Activated CD4-positive, alpha-beta T cell treated with anti-CD3 and anti-CD28 coated beads, Interleukin-2, amount 50 U/mL, for 4 hours (primary cell): ENCODE measurements around the gene NFIX.

Experiments
- DNase-seq, 2 experiments: peaks; one replicate each; pipeline ENCODE4 v3.0.0-alpha.2; 2020

Gene NFIX

DNA sequence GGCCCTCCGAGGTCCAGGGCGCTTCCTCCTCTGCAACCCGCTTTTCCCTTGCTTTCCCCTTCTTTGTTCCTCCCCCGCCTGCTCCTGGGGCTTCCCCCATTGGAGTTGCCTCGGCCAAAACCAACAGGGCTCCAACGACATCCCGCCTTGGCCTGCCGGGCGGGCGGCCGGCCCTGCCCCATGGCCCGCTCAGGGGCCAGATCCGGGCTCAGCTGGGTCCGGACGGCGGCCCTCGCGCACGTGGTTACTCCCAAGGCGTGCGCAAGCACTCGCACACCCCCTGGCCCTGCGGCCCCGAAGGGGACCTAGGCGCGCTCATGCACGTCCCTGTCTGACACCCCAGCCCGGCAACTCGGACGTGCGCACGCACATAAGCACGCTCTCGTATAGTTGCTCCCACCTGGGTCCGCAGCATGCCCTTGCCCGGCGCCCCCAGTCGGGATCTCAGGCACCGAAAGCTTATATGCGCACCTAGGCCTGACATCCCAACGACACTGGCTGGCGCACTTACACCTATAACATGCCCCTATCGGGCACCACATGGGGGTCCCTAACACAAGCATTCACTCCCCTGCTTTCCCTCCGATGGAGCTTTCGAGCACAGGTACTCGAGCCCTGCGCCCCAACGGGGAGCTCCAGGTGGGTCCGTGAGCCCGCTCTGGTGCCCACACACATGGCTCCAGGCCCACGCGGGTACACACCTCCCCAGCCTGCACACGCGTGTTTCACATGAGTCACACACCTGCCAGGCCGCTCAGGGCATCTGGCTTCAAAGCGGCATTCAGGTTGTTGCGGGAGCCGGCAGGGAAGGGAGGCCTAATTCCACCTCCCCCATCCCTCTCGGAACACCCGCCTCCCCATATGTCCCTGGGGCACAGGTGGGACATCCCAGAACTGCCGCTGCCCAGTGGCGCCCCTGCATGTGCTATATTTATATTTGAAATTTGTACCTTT, 15.0 kb downstream of the NFIX start:
- no peak for DNase-seq

DNA sequence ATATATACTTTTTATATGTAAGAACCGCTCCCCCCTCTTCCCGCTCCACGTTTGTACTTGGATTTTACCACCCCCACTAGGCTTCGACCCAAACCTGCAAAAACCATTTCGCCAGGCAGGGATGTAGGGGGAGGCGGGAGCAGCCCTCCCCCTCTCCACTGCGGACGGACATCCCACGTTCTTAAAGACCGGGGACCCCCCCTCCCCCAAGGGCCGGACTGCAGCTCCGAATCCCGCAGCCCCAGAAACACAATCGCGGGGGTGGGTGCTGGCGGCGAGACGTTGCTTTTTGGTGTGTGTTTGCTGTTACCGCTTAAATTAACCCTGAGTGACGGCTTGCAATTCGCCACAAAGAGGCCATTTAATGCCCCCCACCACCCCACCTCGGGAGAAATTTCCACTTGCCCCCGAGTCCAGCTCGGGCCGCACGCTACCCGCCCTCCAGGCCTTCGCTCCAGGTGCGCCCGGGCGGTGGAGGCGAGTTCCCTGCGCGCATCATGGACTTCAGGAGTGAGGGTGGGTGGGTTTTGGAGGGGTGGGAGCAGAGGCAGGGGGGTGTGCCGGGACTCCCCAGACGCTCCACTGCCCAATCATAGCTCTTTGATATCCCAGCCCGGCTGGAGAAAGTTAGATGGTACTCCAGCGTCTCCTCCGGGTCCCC, 15.8 kb downstream of the NFIX start:
- DNase-seq = no peak

DNA sequence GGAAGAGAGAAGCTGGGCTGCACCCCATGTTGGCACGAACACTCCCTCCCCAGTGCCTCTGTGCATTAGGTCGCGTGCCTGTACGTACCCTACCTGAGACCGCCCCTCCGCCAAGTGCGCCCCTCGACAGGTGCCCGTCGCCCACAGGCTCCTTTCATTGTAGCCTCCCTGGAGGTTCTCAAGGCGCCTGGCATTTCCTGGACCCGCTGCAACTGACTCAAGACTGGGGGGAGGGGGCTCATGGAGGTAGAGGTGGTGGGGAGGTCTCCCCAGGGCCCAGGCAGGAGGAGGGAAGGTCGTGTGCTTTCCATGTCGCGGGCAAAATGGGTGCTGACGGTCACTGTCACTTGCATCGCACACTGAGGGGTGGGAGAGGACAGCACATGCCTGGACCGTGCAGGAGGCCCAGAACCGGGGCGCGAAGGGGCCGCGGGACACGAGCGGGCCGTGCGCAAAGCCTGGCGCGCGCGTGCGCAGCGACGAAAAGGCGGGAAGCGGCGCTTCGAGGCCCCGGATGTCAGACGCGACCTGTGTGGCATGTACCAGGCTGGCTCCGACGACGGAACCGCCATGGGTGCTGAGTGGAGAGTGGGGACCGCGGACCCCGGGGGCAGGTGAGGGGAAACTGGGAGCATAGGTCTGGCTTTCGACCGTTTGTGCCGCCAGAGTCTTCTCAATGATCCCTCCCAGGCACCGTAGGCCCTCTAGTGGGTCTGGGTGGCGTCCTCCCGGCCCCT, 16.5 kb downstream of the NFIX start:
- DNase-seq = no peak

DNA sequence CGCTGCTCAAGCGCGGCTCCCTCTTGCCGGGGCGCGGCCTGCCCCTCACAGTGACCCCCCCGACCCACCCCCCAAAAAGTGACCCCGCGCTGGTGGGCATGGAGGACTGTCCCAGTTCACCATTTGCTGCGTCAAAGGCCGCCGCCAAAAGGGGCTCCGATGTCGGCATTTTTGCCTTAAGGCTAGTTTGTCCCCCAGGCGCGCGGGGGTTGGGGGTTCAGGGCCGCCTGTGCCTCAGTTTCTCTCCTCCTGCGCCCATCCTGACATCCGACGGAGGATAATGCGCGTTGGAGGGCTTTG, 17.1 kb downstream of the NFIX start:
- DNase-seq = no peak

DNA sequence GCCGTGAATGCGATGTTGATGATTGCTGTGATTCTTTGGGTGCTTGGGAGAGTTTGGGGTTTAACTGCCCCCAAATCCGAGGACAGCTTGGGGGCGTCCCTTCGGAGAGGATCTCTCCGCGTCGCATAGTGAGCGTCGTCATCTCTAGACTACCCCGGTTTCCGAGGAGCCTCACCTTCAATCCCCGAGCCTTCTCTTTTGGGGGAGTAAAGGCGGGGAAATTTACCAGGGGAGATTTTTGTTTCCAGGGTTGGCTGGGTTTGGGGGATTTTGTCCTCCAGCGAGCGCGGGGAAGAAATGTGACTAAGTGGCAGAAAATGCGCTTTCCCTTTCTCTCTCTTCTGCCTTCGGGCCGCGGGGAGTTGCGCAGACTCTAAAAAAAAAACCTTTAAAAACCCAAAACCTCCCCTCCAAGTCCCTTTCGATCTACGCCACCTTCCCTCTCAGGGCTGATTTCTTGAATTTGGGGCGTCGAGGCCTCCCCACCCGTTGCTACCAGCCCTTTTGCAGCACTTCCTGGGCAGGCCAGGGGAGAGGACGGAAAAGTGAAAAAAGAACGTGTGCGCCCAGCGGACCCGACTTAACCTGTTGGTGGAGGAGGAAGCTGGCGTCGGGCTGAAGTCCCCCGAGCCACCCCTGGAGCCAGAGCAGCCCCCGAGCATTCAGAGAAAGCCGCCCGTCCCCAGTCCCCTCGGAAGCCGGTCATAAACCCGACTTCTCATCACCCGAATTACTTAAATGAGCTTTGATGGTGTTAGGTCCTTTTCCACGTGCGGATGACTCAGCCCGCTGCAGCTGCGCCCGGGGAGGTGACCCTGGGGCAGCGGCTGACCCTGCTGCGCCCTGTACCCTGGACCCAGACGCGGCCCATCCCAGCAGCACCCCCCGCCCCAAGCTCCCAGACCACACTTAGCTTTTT, 17.7 kb downstream of the NFIX start:
- no peak for DNase-seq

DNA sequence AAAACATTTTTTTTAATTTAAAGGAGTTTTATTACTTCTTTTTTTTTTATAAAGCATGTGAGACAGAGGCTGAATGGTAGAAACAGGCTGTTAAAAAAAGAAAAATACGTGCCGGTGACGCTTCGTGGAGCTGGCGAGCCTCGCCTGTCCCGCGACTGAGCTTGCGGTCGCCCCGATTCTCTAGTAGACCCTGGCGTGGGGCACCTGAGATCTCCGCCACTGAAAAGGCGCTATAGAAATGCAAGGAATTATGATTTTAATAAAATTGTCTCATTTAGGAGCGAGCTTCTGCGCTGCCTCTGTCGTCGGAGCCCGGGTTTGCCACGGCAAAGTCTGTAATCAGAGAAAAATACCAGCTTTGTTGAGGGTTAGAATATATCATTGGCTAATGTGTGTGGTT, 18.4 kb downstream of the NFIX start:
- no peak for DNase-seq

DNA sequence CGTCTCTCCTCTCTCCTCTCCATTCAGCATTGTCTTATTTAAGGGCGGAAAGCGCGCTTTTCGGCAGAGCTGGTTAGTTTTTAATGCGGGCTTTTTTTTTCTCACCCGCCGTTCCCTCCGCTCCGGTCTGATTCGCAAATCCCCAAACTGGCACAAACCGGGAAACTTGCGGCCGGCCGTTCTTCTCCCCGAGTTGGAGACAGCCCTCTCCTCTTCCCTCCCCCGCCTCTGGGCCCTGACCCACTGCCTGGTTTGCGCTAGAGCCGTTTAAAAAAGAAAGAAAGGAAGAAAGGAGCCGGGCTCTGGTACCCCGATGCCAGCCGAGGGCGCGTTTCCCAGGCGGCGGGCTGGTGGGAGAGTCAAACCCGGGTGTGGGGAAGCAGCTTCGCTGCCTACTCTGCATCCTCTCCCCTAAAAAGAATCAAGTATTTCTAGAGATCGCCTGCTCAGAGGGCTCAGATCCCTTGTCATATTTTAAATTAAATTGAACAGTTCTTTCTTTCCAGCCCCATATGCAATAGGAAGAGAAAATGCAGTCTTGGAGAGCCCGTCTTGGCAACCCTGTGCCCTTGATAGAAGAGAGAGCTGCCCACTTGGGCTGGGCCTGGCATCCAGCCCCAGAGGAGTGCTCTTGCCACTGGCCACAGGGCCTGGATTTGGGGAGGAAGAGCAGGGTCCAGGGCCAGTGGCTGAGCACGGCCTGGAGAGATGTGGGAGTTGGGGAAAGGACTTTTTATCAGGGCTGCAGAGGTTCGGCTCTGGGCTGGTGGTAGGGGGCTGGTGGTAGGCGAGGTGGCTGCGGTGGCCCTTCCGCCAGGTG, 19.0 kb downstream of the NFIX start:
- no peak for DNase-seq

DNA sequence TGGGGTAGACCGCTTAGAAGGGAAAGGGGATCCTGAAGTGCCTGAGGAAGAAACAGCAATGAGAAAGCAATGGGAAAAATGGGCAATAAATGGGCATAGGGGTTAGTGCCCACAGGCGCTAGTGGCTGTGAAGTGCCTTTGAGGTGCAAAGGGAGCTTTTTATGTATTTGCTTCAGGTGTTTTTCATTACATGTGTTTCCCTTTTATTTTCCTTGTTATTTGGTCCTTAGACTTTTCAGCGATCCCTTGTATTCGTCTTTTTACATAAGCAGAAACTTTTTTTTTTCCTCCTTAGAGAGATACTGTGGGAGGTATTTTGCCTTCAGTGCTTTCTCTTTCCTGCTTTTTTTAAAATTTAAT, 19.6 kb downstream of the NFIX start:
- DNase-seq = no peak

DNA sequence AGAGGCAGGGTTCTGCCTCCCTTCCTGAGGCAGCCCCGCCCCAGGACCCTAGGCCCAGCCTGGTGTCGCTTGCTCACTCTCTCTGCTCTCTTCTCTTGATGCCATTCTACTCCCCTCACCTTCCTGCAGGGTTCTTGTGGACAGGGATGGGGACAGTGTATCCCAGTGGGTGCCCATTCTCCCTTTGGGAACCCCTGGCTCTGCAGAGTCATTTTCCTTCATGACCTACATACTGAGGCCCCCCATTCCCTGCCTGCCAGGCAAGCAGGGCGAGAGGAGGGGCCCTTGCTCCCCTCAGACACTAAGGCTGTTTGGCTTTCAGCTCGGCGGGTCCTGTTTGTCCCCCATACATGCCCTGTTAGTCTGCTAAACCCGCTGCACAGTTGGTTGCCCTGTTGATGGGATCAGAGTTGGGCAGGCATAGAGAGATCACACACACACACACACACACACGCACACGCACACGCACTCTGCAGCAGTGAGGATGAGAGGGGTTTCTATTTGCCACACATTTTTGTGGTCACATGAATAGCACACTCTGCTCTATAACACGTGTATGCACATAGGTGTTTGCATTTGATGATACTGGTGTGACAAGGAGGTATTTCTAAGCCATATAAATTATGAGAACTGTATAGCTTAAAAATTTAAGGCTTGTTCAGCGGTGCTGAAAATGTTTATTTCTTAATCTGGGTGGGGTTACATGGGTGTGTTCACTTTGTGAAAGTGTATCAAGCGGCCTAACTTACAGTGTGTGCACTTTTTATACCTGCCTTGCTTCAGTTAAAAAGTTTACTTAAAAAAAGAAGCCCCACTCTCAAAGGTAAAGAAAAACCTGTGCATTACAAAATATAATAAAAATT, 20.3 kb downstream of the NFIX start:
- DNase-seq = no peak

DNA sequence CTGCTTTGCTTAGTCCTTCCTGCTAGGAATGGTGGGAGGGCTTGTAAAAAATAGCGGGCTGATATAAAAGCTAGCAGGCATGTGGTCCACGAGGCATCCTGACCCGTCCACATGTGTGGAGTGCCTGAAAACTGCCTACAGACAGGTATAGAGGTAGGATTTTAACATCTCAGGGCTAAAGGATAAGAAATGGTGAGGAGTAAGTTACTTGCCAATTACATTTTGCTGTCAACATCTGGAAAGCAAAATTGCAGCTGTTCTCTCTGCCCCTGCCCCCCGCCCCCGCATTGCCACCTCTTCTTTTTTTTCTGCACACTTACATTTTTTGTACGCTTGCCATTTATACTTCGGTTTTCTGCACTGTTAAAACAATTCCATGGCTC, 21.0 kb downstream of the NFIX start:
- DNase-seq = no peak

DNA sequence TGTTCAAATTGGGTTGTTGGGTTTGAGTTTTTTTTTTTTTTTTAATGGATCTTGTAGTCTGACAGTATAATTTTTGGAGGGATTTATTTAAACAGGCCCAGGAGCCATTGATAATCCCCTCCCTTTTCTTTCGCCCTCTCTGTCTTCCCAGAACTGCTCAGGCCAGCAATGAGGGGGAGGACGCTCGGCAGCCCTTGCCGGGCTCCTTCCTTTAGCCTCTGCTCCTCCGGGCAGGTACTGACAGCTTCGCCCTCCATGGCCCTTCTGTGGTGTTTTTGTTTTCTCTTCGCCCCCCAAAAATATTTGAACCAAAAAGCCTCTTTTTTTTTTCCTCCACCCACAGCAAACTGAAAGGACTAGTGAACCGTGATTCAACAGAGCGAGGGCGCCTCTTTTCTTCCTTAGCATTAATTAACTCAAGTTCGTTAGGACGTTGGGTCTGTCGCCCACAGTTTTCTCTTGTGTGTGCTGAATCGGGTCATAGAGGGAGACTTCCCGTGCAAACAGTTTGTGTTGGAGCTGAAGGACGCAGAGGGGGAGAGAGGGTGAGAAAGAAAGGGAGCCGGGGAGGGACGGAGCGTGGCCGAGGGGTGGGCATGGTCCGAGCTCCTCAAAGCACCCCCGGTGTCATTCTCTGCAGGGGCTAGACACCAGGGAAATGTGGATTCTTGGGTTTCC, 21.5 kb downstream of the NFIX start:
- no peak for DNase-seq

DNA sequence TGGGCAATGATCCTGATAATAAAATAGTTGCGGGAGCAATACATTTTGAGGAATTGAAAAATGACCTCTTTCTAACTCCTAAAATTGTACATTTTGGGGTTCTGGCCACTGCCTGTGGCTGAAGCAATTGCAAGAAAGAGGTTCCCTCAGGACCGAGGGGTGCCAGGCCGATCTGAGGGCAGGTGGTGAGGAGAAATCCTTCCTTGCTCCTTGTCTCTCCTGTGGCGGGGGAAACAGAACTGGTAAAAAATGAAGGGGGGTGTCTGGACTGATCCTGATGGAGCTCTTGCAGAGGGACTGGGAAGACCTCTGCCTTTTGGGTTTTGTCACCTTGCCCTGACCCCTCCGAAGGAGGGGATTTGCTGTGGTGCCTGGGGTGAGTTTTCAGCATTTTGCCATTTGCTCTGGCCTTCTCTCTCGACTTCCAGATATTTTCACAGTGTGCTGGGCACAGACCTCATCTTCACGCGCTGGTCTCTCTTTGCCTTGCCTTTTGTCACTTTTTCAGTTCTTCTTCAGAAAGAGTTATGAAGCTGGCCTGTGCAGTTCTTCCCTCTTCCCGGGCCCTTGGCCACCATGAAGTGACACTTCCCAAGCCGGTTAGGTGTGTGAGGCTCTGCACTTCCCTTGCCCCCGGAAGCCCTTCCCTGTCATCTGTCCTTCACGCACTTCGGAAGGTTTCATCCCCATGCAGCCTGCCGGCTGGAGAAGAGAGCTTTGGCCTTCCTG, 22.2 kb downstream of the NFIX start:
- DNase-seq = no peak

DNA sequence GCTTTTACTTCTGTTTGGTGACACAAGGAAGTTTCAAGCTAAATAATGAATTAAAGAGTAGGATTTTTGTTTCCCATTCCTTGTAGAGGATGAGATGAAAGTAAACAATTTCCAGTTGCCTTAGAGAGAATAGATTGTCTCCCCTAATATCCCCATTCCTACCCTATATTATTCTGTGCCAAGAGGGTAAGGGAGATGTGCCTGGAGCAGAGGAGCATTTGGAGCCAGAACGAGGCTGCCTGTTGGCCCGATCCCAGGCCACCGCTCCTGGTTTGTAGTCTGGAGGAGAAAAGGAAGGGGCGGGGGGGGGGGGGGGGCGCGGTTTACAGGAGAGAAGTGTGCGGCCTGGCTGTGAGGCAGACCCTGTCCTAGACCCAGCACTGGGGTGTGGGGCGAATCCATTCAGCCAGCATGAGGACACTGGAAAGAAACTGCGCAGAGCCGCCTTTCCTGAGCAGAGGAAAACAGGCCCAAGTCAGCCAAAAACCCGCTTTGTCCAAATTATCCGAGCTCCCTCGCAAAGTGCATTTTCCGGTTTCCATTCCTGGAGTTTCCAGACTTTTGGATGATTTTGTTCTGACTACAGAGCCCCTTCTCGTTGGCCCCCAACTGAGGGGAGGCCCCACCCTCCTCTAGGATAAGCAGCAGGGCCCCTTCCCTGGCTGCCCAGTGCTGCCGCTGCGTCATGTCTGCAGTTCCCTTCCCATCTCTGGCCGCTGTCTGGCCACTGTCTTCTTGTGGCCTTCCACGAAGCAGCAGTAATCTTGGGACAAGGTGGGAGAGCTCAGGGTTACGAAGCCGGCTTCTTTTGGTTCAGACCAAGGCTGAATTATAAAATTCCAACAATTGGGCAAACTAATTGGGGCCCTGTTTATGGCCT, 23.0 kb downstream of the NFIX start:
- no peak for DNase-seq

DNA sequence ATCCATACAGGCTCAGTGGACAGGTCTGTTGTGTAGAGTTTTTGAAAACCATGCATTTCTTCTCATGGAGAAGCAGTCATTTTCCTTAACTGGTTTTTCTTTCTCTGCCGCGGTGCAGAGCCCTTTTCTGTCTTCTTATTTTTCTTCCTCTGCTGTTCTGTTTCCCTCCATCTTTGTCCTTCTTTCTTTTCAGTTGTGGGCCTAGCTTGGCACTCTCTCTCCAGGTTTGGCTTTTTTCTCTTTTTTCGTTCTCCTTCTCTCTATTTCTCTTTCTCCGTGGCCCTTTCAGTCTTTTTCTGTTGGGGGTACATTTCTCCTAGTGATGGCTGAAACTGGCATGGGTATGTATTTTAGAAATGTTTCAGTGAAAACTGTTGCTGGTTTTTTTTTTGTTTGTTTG, 24.1 kb downstream of the NFIX start:
- DNase-seq = no peak

DNA sequence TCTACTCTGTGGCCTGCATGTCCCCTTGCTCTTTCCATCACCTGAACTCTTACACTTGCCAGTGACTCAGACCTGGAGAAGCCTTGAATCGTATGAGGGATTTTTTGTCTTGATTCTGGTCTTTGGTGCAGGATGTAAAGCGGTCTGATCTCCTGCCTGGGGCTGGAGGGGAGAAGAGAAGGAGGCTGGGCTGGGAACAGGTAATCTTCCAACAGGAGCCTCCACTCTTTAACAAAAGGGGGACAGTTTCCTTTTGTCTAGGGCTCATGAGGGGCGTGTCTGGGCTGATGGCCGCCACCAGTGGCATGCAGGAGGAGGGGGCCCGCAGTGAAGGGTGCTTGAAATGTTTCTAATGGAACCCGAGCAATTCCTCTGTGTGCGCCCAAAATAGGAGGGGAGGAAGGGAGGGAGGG, 24.7 kb downstream of the NFIX start:
- DNase-seq = no peak

DNA sequence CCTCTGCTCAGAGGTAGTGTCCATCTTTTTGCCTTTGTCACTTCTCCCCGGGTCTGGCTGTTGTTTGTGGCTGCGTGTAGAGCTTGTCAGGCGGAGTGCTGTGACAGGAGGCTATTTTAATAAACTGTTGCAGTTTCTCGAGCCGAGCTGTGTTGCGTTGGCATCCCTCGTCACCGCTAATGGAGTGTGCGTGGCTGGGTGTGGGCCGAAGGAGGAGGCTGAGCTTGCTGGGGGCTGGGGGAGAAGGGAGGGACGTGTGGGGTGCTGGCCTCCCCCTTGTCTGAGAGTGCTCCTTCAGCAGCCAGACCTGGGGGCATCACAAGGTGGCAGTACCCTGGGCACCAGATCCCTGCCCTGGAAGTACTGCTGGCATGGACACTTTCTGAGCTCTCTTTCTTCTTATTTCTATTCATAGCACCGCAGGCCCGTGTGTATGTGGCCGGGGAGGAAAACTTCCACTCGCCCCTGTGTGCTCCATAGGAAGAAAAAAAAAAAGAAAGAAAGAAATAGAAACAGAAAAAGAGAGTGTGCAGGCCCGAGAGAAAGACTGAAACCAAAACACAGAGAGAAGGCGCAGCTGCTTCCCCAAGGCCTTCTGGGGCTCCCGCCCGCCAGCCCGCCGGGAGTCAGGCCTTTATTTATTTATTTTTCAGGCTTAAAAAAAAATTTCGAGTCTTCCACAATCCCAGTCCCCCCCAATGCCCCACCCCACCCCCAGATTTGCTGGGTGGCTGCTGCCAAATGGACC, 27.0 kb downstream of the NFIX start:
- DNase-seq = no peak

DNA sequence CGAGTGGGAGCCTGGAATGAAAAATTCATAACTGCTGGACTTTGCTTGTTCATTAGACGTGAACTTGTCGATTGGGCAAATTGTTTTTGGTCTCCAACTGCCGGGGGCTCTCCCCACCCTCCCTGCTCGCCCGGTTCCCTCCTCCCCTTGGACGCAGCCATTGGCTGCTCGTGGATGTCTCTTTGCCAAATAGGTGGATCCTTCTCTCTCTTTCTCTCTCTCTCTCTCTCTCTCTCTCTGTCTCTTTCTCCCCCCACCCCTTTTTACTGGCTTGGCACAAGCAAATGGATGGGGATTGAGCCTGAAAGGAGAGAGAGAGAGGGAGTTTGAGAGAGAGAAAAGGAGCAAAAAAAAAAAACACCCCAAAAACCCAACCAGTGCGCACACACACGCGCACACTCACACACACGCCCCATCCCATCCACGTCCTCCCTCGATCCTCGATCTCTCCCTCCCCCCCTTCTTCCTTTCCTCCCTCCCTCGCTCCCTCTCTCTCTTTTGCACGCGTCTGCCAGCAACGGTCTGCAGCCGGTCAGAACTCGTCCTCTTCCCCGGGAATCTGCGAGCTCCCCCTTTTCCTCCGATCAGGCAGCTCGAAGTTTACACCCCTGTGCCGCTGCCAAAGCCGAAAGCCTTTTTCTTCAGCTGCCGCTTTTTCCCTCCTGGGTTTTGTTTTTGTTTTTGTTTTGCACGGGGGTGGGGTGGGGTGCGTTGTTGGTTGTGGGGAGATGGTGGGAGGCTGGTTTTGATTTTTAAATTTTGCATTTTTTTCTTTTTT, 27.8 kb downstream of the NFIX start:
- no peak for DNase-seq
